DND-41 (cell line): ENCODE data around the gene PLCB4.

Experiments
- CTCF ChIP-seq: IDR thresholded peaks from 2 replicates; pipeline ENCODE4 v1.5.1; 2012; ENCODE audit warnings: borderline replicate concordance, low read length, moderate library complexity, mild to moderate bottlenecking; ENCODE audit not compliant: poor library complexity, severe bottlenecking; ENCODE audit errors: extremely low read depth
- EZH2 ChIP-seq: IDR thresholded peaks from 3 replicates; pipeline ENCODE4 v1.6.1; 2012; ENCODE audit warnings: borderline replicate concordance, low read depth, mild to moderate bottlenecking, moderate library complexity, low read length, inconsistent platforms; ENCODE audit not compliant: severe bottlenecking

GRCh38 chr20:9235518-9235917 is 166.6 kb downstream of the PLCB4 start:
- TF ChIP-seq EZH2 (no peak), CTCF (no peak)
